GM15510 (cell line): ENCODE results near the gene RSRC1.

Experiments used
- POLR2A ChIP-seq: IDR thresholded peaks from 3 replicates; pipeline ENCODE4 v1.6.1; 2011; ENCODE audit warnings: borderline replicate concordance; ENCODE audit not compliant: insufficient read length; ENCODE audit errors: extremely low read depth

The RSRC1 gene

DNA sequence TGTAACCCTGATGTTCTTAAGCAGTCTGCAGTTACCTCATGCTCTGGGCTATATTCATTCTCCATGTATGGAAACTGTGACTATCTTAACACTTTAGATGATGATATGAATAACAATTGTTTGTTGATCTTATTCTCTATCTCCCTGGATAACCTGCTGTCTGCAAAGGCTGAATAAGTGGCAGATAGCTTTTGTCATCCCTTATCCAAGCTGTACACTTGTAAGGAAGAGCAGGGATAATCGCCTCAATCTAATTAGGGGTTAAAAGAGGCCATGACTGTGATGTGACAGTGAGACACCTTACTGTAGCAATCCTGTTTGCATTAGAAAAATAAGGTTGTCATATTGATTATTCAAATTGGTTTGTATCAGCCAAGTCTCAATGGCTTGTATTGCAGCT, 123.9 kb downstream of the RSRC1 start:
- TF ChIP-seq POLR2A, result no peak

DNA sequence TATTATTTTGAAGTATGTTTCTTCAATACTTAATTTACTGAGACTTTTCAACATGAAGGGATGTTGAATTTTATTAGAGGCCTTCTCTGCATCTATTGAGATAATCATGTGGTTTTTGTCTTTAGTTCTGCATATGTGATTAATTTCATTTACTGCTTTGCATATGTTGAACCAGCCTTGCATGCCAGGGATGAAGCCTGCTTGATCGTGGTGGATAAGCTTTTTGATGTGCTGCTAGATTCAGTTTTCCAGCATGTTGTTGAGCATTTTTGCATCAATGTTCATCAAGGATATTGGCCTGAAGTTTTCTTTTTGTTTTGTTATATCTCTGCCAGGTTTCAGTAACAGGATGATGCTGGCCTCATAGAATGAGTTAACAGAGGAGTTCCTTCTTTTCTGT, 134.4 kb downstream of the RSRC1 start:
- TF ChIP-seq POLR2A, result no peak

DNA sequence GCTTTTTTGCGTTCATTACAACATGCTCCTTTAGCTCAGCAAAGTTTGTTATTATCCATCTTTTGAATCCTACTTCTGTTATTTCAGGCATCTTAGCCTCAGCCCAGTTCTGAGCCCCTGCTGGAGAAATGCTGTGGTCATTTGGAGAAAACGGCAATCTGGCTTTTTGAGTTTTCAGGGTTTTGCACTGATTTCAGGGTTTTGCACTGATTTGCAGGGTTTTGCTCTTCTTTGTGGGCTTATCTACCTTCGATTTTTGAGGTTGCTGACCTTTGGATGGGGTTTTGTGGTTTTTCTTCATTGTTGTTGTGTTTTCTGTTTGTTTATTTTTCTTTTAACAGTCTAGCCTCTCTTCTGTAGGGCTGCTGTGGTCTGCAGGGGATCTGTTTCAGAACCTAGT, 137.4 kb downstream of the RSRC1 start:
- TF ChIP-seq POLR2A, result no peak

DNA sequence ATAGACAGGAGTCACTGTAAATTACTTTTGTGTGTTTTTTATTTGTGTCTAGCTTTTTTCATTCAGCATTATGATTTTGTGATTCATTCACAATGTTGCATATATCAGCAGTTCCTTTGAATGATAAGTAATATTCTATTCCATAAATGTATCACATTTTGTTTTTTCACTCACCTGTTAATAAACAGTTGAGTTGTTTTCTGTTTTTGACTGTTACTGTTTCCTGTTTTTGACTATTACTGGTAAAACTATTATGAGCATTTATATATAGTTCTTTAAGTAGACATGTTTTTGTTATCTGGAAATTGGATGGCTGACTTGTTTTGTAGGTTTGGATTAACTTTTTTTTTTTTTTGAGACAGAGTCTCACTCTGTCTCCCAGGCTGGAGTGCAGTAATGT, 138.4 kb downstream of the RSRC1 start:
- no peak for TF ChIP-seq POLR2A

DNA sequence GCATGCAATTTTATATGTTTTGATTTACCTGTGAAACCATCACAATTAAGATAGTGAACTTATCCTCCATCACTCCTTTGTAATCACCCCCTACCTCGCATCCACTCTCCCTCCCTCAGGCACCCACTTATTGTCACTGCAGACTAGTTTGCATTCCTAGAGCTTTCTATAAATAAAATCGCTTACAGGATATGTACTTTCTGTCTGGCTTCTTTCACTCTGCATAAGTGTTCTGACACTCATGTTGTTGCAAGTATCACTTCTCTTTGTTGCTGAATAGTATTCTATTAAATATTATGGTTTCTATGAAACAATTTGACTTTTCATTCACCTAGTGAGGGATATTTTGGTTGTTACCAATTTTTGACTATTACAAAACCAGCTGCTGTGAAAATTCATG, 139.3 kb downstream of the RSRC1 start:
- TF ChIP-seq POLR2A, result no peak

DNA sequence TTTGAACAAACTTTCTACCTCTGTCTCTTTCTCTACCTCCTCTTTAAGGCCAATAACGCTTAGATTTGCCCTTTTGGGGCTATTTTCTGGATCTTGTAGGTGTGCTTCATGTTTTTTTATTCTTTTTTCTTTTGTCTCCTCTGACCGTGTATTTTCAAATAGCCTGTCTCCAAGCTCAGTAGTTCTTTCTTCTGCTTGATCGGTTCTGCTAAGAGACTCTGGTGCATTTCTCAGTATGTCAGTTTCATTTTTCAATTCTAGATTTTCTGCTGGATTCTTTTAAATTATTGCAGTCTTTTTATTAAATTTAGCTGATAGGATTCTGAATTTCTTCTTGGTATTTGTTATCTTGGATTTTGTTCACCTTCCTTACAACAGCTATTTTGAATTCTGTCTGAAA, 148.7 kb downstream of the RSRC1 start:
- TF ChIP-seq POLR2A, result no peak

DNA sequence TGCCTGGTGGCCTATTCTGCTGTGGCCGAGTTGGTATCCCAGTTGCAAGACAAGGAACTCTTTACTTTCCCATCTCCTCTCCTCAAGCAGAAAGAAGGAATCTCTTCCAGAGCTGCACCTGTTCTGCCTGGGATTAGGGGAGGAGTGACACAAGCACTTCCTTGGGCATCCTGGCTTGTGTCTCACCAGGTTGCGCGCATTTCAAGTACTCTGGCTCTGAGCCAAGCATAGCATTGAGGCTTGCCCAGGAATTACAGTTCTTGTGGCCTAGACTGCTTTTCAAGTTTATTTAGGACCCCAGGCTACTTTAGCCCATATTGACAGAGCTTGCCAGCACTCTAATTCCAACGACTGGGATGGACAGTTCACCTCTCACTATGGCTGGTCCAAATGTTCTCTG, 150.5 kb downstream of the RSRC1 start:
- TF ChIP-seq POLR2A, result no peak

DNA sequence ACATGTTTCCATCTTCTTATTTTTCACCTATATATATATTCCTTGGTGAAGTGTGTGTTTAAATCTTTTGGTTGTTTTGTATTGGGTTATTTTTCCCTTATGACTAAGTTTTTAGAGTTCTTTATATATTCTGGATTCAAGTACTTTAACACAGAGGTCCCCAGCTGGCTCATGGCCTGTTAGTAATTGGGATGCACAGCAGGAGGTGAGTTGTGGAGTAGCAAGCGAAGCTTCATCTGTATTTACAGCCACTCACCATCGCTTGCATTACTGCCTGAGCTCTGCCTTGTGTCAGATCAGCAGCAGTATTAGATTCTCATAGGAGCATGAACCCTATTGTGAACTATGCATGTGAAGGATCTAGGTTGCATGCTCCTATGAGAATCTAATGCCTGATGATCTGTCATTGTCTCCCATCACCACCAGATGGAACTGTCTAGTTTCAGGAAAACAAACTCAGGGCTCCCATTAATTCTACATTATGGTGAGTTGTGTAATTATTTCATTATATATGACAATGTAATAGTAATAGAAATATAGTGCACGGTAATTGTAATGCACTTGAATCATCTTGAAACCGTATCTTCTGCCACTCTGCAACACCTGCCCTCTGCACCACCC, 151.6 kb downstream of the RSRC1 start:
- TF ChIP-seq POLR2A, result no peak

DNA sequence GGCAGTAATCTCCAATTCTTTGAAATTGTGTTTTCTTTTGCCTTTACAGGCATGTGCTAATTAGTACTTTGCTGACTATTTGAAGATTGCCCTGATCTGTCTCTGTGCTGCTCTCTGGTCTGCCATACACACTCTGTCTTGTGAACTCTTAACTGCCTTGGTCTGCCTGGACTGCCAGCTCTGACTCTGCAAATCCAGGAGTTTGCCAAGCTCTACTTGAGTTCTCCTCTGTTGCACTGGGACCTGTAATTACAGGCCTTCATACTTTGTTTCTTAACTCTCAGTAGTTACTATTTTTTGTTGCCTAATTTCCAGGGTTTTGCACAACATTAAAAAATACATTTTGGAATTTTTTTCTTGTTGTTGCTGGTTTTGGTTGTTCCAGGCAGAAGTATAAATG, 155.0 kb downstream of the RSRC1 start:
- no peak for TF ChIP-seq POLR2A

DNA sequence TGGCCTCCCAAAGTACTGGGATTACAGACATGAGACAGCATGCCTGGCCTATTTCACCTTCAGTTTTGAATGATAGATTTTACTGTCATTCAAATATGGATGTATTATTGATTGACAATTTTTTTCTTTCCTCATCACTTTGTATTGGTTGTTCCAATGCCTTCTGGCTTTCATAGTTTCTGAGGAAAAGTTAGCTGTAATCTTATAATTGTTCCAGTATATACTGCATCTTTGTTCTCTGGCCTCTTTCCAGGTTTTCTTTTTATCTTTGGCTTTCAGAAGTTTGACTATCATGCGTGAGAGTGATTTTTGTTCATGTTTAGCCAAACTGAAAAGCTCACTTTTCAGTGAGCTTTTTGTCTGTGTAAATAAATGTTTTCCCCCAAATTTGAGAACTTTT, 157.1 kb downstream of the RSRC1 start:
- no peak for TF ChIP-seq POLR2A

DNA sequence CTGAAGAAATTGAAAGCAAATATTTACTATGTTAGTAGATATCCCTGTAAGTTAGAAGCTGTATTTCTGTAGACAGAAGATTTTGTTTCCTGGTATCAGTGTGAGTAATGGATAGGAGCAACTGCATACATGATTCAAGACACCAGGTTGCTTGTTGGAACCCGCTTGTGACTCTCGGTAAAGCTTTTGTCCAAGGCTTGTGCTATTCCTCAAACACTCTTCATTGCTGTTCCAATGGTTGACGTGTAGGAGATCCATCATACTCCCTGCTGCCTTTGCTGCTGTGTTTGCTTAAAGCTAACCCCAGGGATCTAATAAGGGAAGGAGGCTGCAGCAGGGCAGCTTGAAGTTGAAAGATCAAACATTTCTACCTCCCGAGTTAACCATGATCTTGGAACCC, 160.1 kb downstream of the RSRC1 start:
- no peak for TF ChIP-seq POLR2A

DNA sequence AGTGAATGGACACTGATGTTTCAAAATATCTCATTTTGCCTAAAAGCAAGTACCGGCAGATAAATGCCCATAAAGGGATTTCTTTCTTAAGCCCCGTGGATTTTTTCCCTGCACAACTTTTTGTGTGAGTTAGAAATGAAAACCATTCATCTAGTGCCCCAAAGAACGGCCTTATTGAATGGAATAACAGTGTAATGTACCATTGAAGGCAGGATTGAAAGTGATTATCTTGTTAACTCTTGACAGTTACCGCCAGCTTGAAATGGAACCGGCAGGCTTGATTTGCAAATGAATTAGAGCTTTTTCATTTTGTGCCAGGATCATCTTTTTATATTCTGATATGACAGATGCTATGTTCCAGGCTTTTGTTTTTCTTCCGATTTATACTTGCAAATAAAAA, 162.2 kb downstream of the RSRC1 start:
- no peak for TF ChIP-seq POLR2A

DNA sequence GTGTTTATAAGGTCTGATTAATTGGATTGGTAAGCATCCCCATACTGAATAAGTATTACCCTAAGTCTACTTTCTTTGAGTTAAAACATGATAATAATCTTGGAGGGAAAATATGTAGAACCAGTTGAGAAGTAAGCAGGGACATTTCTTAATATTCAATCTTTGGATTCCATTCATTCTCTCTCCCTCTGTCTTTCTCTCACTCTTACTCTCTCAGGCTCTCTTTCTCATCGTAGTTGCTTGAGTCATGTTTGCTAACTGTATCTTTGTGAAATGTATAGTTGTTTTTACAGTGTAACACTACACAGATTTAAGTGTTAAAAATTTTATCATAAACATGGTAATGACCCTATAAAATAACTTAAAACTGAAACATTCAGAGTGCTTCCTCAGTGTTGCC, 163.8 kb downstream of the RSRC1 start:
- TF ChIP-seq POLR2A, result no peak

DNA sequence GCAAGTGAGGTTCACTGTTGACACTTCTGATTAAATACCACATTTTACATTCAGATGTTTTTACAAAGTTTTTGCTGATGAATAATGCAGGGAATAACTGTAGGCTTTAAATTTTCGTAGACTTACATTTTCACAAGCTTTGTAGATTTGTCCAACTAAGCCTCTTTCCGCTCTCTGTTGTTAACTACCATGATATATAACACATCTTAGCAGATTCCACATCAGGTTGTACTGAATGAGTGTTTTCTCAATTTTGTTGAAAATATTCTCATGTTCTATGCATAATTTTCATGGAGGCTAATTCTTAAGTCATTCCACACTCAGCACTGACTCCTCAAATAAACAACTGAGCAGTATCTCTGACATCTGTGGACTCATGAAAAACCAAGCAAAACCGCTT, 168.3 kb downstream of the RSRC1 start:
- no peak for TF ChIP-seq POLR2A

DNA sequence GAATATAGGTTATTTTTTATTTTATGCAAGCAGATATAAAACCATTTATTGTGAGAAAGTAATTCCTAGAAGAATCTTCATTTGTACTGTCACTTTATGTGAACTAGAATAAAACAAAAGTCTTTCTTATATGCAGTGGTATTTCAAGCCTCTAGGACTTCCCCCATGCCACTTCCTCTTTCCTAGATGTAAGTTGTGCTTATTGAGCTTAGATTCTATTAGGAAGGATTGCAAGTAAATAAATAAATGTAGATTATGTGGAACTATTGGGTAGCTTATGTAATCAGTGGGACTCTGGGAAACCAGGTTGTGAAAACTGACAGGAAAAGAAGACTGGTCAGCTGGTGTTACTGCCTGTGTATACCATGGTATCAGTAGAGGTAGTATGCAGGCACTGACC, 169.7 kb downstream of the RSRC1 start:
- no peak for TF ChIP-seq POLR2A

DNA sequence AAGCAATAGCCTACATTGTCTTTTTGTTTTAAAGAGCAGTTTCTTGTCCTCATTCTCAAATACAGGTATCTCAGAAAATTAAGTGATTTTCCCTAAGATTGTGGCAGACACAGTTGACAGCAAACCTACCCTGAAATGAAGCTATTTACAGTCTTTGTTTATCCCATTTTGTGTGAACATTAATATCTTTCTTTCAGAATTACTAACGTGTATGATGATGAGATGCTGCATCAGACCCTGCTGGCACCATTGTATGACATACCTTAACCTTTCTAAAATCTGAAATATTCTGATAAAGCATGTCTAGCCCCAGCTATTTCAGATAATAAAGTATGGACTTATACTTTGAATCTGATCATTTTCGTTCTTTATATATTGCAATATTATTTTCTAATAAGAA, 185.9 kb downstream of the RSRC1 start:
- no peak for TF ChIP-seq POLR2A

DNA sequence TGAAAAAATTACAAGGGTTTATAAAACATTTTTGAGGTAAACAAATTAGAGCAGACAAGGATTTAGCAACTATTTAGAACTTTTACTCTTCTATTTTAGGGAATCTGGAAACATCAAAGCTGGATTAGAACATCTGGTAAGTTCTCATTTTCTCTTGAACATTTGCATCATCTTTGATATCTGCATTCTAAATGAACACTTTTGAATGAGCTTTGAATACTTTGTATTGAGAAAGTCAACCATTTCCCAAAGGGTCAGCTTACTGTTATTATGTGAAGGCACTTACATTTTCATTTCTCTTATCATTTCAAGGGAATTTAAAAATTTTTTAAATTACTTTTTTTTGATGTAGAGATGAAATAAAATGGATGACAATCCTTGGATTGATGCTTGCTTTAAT, 188.1 kb downstream of the RSRC1 start:
- no peak for TF ChIP-seq POLR2A

DNA sequence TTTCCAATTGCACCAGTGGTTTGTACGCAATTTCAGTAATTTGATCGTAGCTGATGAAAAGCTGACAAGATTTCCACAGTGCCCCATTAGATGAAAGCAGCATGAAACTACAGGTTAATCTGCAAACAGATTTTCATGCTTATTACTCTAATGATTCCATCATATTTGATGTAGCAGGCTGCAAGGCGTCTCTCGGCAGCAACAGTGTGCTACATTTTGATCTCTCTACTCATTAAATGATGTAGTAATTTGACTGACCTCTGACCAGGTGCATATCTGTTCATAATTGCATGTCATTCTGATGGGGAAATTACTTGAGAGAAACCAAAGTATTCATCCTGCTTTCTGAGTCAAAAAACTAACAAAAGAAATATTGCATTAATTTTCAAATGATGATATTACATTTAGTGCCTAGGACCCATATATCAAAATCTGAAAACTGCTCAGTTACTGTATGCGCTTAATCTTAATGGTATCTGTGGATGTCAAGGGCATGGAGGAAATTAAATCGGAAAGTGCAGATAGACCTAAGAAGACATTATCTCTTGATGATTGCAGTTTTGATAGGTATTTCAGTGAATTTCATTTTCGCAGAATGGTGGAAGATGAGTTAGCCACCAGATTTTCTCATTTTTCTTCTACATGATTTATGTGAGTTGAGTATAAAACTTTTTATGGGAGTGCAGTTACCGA, 198.5 kb downstream of the RSRC1 start:
- no peak for TF ChIP-seq POLR2A

DNA sequence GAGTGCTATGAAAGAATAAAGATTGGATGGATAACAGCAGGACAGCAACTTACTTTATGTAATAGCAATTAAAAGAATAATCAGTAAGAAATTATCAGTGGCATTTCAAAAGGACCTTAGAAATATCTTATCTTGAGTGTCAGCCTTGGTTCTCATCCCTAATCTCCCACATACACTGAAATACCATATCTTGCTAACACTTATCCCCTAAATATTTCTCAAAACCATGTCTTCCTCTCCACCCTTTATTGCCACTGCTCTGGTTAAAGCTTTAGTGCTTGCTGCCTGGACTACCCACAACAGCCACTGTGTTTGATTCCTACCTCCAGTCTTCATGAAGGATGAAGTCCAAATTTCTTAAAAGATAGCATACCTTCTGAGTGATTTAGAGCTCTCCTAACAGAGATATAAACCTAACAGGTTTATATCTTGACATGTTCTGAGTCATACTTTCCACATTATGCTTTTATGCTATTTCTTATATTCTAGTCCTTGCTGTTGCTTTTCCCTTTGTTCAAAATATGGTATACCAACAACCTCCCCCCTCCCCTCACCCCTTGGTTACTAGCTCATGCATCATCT, 202.8 kb downstream of the RSRC1 start:
- no peak for TF ChIP-seq POLR2A
